H1 (cell line): ENCODE results near the gene CNGA1. TPM values are rescaled to one million over a fixed set of nuclear protein-coding genes. Genes with fewer than 3 reads are reported as not detected.
A peak's percentile ranks its signal among the peaks of the same experiment; 100 is the strongest.

ENCODE experiments used
- ATF3 ChIP-seq: IDR thresholded peaks from 2 replicates; pipeline ENCODE4 v1.6.1; 2011; ENCODE audit warnings: low read depth, mild to moderate bottlenecking, low read length; ENCODE audit not compliant: insufficient read depth
- CHD2 ChIP-seq: IDR thresholded peaks from 2 replicates; pipeline ENCODE4 v1.6.1; 2012; ENCODE audit warnings: low read length, improper control_type of control experiment
- CREB1 ChIP-seq: IDR thresholded peaks from 2 replicates; pipeline ENCODE4 v1.6.1; 2012; ENCODE audit warnings: inconsistent platforms
- POLR2A ChIP-seq, 2 experiments: IDR thresholded peaks; 1 replicate in 1 of 2; 2 replicates in 1 of 2; pipeline ENCODE4 v1.6.1; 2011; ENCODE audit warnings: low read depth in 2 of 2, low read length in 2 of 2, mild to moderate bottlenecking in 2 of 2; ENCODE audit errors: control extremely low read depth in 1 of 2
- POLR2AphosphoS5 ChIP-seq: IDR thresholded peaks from 2 replicates; pipeline ENCODE4 v1.6.1; 2011; ENCODE audit warnings: low read depth, low read length
- RFX5 ChIP-seq: IDR thresholded peaks from 2 replicates; pipeline ENCODE4 v1.6.1; 2011; ENCODE audit warnings: low read depth, low read length, improper control_type of control experiment, borderline replicate concordance
- SIRT6 ChIP-seq: IDR thresholded peaks from one replicate; pipeline ENCODE4 v1.7.1; 2012; ENCODE audit warnings: low read length, inconsistent platforms
- SP4 ChIP-seq: IDR thresholded peaks from 2 replicates; pipeline ENCODE4 v1.6.1; 2012; ENCODE audit warnings: low read length, inconsistent platforms
- polyA plus RNA-seq, 7 experiments: library from polyadenylated mRNA; depleted of rRNA in 3 of 7; stranded (reverse) in 5 of 7; unstranded in 2 of 7; fragments of >200 nt in 5 of 7; fragments of 200-250 nt in 2 of 7; gene quantifications; 1 replicate in 5 of 7; 2 replicates in 1 of 7; 4 replicates in 1 of 7; pipeline versions ENCODE4 v1.2.1 to v1.2.3, GENCODE V29; 2011 to 2013; ENCODE audit warnings: missing spikeins in 2 of 7, mixed read lengths in 2 of 7
- total RNA-seq: library from RNA; stranded (reverse); fragmentation: NEBNext Ultra II Directional; extraction: Animal tissue kit (Norgen Biotek cat#: 25700); gene quantifications from 2 replicates; pipeline ENCODE4 v1.2.1, GENCODE V29; 2021

Gene CNGA1
- total and polyA plus RNA-seq, 2 of the 8 experiments (the other 6 are each of a cell fraction or from before 2014, with no cell fraction given): 0.17 to 0.54 TPM

- 0 out of 3 replicates have a peak, but pooled peaks of 1 of the 2 experiments have one; percentile 36 for TF ChIP-seq POLR2A (IDR thresholded peaks at IDR 0.05; ENCODE audit: control extremely low read depth in 1 of 2, low read depth in 2 of 2, low read length in 2 of 2)
- no peak for TF ChIP-seq RFX5
- no peak for TF ChIP-seq CREB1
- no peak for TF ChIP-seq SIRT6
- no peak for TF ChIP-seq SP4
- TF ChIP-seq POLR2AphosphoS5: no peak
- TF ChIP-seq ATF3: no peak
- no peak for TF ChIP-seq CHD2
These were observed at the start of gene CNGA1, which contains the start of gene NIPAL1 (continued) for GRCh38 chr4:48016141-48017107.
